Mesothelial cell of epicardium (in vitro differentiated cells): ENCODE results near the gene PAFAH1B1. TPM values are rescaled to one million over a fixed set of nuclear protein-coding genes. Genes with fewer than 3 reads are reported as not detected.
A peak's percentile ranks its signal among the peaks of the same experiment; 100 is the strongest.

ENCODE experiments used
- DNase-seq, 2 experiments: peaks; one replicate each; pipeline ENCODE4 v3.0.0; 2021; ENCODE audit warnings: low spot score in 2 of 2; ENCODE audit not compliant: unreplicated experiment in 2 of 2
- H3K27ac Mint-ChIP-seq: 2 replicates; pipeline ENCODE4 v1.8.0; 2021; ENCODE audit warnings: mixed read lengths
- H3K27me3 Mint-ChIP-seq: 2 replicates; pipeline ENCODE4 v1.8.0; 2021; ENCODE audit warnings: low read depth, mixed read lengths
- H3K36me3 Mint-ChIP-seq: 2 replicates; pipeline ENCODE4 v1.8.0; 2021; ENCODE audit warnings: mixed read lengths
- H3K4me1 Mint-ChIP-seq: 2 replicates; pipeline ENCODE4 v1.8.0; 2021; ENCODE audit warnings: mixed read lengths
- H3K4me3 Mint-ChIP-seq: 2 replicates; pipeline ENCODE4 v1.8.0; 2021; ENCODE audit warnings: mild to moderate bottlenecking, moderate library complexity, mixed read lengths
- H3K9me3 Mint-ChIP-seq: 2 replicates; pipeline ENCODE4 v1.8.0; 2021; ENCODE audit warnings: mixed read lengths
- CTCF ChIP-seq: fragments of 200-600 bp; sonication (generic); IDR thresholded peaks from one replicate; pipeline ENCODE4 v1.5.0; 2021; ENCODE audit warnings: antibody characterized with exemption; ENCODE audit not compliant: unreplicated experiment
- total RNA-seq: library from RNA; stranded (reverse); gene quantifications from 3 replicates; pipeline ENCODE4 v1.2.1, GENCODE V29; 2021

PAFAH1B1 gene
- total RNA-seq, 1 donor from 2014 or later, result 144 TPM

GRCh38 chr17:2711608-2712299 is 118.3 kb downstream of the PAFAH1B1 start, which contains the start of gene CLUH:
Gene CLUH, minus strand, starts transcription at chr17:2711764. Its CDS starts 103 bp downstream, at chr17:2711661.
- Mint-ChIP-seq H3K27me3 (no peaks in the 10 kb centered on the region), H3K27ac (peak within 1 kb of the TSS; percentile 75), H3K4me1 (peaks cover 32% of the 10 kb centered on the region), H3K4me3 (peak within 1 kb of the TSS; percentile 79), H3K36me3 (no peaks in the 10 kb centered on the region), H3K9me3 (no peaks in the 10 kb centered on the region)
- DNase-seq, result peak; percentile 63 to 79
- no peak for TF ChIP-seq CTCF

GRCh38 chr17:2712300-2713043 is 119.0 kb downstream of the PAFAH1B1 start:
- Mint-ChIP-seq H3K9me3 (no peaks in the 10 kb centered on the region), H3K36me3 (no peaks in the 10 kb centered on the region), H3K4me1 (peaks cover 32% of the 10 kb centered on the region), H3K27ac (peak overlapping the region; percentile 59), H3K27me3 (no peaks in the 10 kb centered on the region), H3K4me3 (peak overlapping the region; percentile 79)
- no peak for DNase-seq
- no peak for TF ChIP-seq CTCF

GRCh38 chr17:2713881-2714280 is 120.4 kb downstream of the PAFAH1B1 start:
- Mint-ChIP-seq H3K27me3 (no peaks in the 10 kb centered on the region), H3K36me3 (no peaks in the 10 kb centered on the region), H3K9me3 (no peaks in the 10 kb centered on the region), H3K4me1 (peaks cover 28% of the 10 kb centered on the region), H3K27ac (no peak overlapping the region), H3K4me3 (no peak overlapping the region)
- DNase-seq, result no peak
- no peak for TF ChIP-seq CTCF

- H3K27ac Mint-ChIP-seq, result no peak overlapping the region
- no peak for DNase-seq
Measured at GRCh38 chr17:2716649-2717048, 123.2 kb downstream of the PAFAH1B1 start.

More at GRCh38 chr17:2716649-2717048, 123.2 kb downstream of the PAFAH1B1 start:
- no peaks in the 10 kb centered on the region for H3K9me3 Mint-ChIP-seq
- H3K4me1 Mint-ChIP-seq, result peaks cover 8% of the 10 kb centered on the region
- peaks cover 11% of the 10 kb centered on the region for H3K27me3 Mint-ChIP-seq
- no peak for TF ChIP-seq CTCF
- H3K4me3 Mint-ChIP-seq, result no peak overlapping the region
- peaks cover 2% of the 10 kb centered on the region for H3K36me3 Mint-ChIP-seq
